Measurements from ENCODE around the gene WDR77.

DNA sequence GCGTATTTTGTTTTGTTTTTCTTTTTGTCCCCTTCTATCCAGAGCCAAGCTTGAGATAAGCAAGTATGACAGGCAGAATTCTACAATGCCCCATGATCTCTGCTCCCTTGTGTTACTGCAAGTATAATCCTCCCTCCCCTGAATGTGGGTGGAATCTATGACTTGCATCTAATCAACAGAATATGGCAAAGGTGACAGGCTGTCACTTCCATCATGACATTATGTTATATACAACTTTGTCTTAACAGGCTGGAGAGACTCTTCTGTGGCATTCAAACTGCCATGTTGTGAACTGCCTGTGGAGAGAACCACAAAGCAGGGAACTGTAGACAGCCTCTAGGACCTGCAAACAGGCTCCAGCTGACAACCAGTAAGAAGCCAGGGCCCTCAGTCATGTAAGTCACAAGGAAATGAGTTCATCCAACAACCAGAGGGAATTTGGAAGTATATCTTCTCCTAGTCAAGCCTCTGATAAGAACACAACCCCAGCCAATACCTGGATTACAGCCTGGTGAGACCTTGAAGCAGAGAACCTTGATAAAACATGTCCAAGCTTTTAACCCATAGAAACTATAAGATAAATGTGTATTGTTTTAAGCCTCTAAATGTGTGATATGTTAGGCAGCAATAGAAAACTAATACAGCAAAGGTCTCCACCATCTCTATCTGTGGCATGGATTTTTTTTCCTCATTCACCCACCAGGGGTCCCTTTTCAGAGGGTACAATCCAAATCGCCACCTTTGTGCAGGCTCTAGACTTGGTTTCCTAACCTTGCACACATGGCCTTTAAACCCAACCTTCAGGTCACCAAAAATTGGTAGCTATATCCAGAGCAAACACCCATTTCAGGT is 19.0 kb upstream of the WDR77 start:
- TF ChIP-seq POLR2A (IDR thresholded peaks at IDR 0.05; ENCODE audit: low read length) (no peak), GATA1 (IDR thresholded peaks at IDR 0.05; ENCODE audit: low read depth, low read length) (no peak)
